Peyer's patch (tissue), 4 donors: ENCODE measurements around the gene FNBP1L. TPM values are rescaled to one million over a fixed set of nuclear protein-coding genes. Genes with fewer than 3 reads are reported as not detected.

ENCODE experiments used
- DNase-seq, 3 donors: peaks; one replicate each; pipeline ENCODE4 v3.0.0-alpha.2; 2017 to 2019
- H3K27ac ChIP-seq, 4 donors: fragments of 200-600 bp; sonication (generic); one replicate each; pipeline ENCODE4 v1.5.1; 2016 to 2019
- H3K27me3 ChIP-seq, 2 donors: fragments of 200-600 bp; sonication (generic); one replicate each; pipeline ENCODE4 v1.5.1; 2019
- H3K36me3 ChIP-seq, 3 donors: fragments of 200-600 bp; sonication (generic); one replicate each; pipeline ENCODE4 v1.5.1; 2016 to 2019
- H3K4me1 ChIP-seq, 4 donors: fragments of 200-600 bp; sonication (generic); one replicate each; pipeline ENCODE4 v1.5.1; 2016 to 2019
- H3K4me3 ChIP-seq, 4 donors: fragments of 200-600 bp; sonication (generic); 1 replicate in 3 of 4; 2 replicates in 1 of 4; pipeline ENCODE4 v1.5.1; 2016 to 2019; ENCODE audit warnings: mild to moderate bottlenecking in 1 of 4
- H3K9me3 ChIP-seq, 4 donors: fragments of 200-600 bp; sonication (generic); one replicate each; pipeline ENCODE4 v1.5.1; 2016 to 2019; ENCODE audit warnings: mild to moderate bottlenecking in 1 of 4
- CTCF ChIP-seq, 6 experiments: fragments of 450-650 bp in 4 of 6; fragments of 200-600 bp in 2 of 6; sonication (generic) in 1 of 6; IDR thresholded peaks; one replicate each; pipeline ENCODE4 v1.5.1; 2017 to 2019; ENCODE audit warnings: antibody characterized with exemption in 6 of 6, mild to moderate bottlenecking in 3 of 6, moderate library complexity in 1 of 6
- POLR2A ChIP-seq, 2 donors: fragments of 450-650 bp; IDR thresholded peaks; one replicate each; pipeline ENCODE4 v1.5.1; 2017; ENCODE audit warnings: antibody characterized with exemption in 2 of 2, mild to moderate bottlenecking in 2 of 2, moderate library complexity in 2 of 2
- total RNA-seq, 4 donors: library from RNA; depleted of rRNA; stranded (reverse); fragments of >200 nt; gene quantifications; one replicate each; pipeline ENCODE4 v1.1.0, GENCODE V29; 2016

FNBP1L gene
- total RNA-seq, 4 donors from 2014 or later = 38.8 to 63.7 (median 55.2) TPM

- Histone ChIP-seq H3K9me3 (no peaks in the 10 kb centered on the region), H3K27me3 (no peaks in the 10 kb centered on the region), H3K4me1 (peaks cover 0 to 3% (median 0%) of the 10 kb centered on the region in 4 donors), H3K4me3 (no peak overlapping the region), H3K27ac (no peak overlapping the region), H3K36me3 (no peaks in the 10 kb centered on the region)
- TF ChIP-seq POLR2A (IDR thresholded peaks at IDR 0.05) = no peak
- TF ChIP-seq CTCF (IDR thresholded peaks at IDR 0.05) = peak; percentile 21 to 85 (median 59)
- DNase-seq = no peak
These were observed 9.8 kb upstream of the FNBP1L start for GRCh38 chr1:93437976-93438605.

- peaks cover 0 to 3% (median 0%) of the 10 kb centered on the region in 4 donors for H3K4me1 ChIP-seq
These were observed 9.2 kb upstream of the FNBP1L start for GRCh38 chr1:93438716-93439115.

GRCh38 chr1:93440272-93440671 is 7.6 kb upstream of the FNBP1L start:
- H3K4me3 ChIP-seq = no peak overlapping the region
- TF ChIP-seq CTCF (IDR thresholded peaks at IDR 0.05) = no peak
- no peak for TF ChIP-seq POLR2A (IDR thresholded peaks at IDR 0.05)
- H3K27ac ChIP-seq = no peak overlapping the region
- H3K9me3 ChIP-seq = no peaks in the 10 kb centered on the region
- H3K36me3 ChIP-seq = no peaks in the 10 kb centered on the region
- DNase-seq = no peak
- peaks cover 0 to 2% (median 0%) of the 10 kb centered on the region in 4 donors for H3K4me1 ChIP-seq
- no peaks in the 10 kb centered on the region for H3K27me3 ChIP-seq

More at GRCh38 chr1:93438716-93439115, 9.2 kb upstream of the FNBP1L start:
- TF ChIP-seq CTCF (IDR thresholded peaks at IDR 0.05) (no peak), POLR2A (IDR thresholded peaks at IDR 0.05) (no peak)
- no peaks in the 10 kb centered on the region for H3K27me3 ChIP-seq
- no peaks in the 10 kb centered on the region for H3K9me3 ChIP-seq
- no peaks in the 10 kb centered on the region for H3K36me3 ChIP-seq
- no peak overlapping the region for H3K27ac ChIP-seq
- no peak overlapping the region for H3K4me3 ChIP-seq
- no peak for DNase-seq

GRCh38 chr1:93440706-93441105 is 7.2 kb upstream of the FNBP1L start:
- Histone ChIP-seq H3K9me3 (no peaks in the 10 kb centered on the region), H3K27ac (no peak overlapping the region), H3K27me3 (no peaks in the 10 kb centered on the region), H3K4me3 (no peak overlapping the region), H3K4me1 (no peaks in the 10 kb centered on the region), H3K36me3 (no peaks in the 10 kb centered on the region)
- no peak for TF ChIP-seq POLR2A (IDR thresholded peaks at IDR 0.05)
- no peak for TF ChIP-seq CTCF (IDR thresholded peaks at IDR 0.05)
- no peak for DNase-seq

- no peak for DNase-seq
- TF ChIP-seq POLR2A (IDR thresholded peaks at IDR 0.05) (no peak), CTCF (IDR thresholded peaks at IDR 0.05) (no peak)
- H3K9me3 ChIP-seq = no peaks in the 10 kb centered on the region
- peak overlapping the region in 1 of 4 donors; percentile 55 for H3K27ac ChIP-seq
- H3K4me1 ChIP-seq = no peaks in the 10 kb centered on the region
- H3K36me3 ChIP-seq = no peaks in the 10 kb centered on the region
- no peaks in the 10 kb centered on the region for H3K27me3 ChIP-seq
- H3K4me3 ChIP-seq = no peak overlapping the region
These were observed 6.3 kb upstream of the FNBP1L start for GRCh38 chr1:93441589-93441988.
